Measurements from ENCODE around the gene HNRNPUL2. TPM values are rescaled to one million over a fixed set of nuclear protein-coding genes. Genes with fewer than 3 reads are reported as not detected.
A peak's percentile ranks its signal among the peaks of the same experiment; 100 is the strongest.

Gene HNRNPUL2
- total and polyA plus RNA-seq, 2 of the 8 experiments (the other 6 are each of a cell fraction or from before 2014, with no cell fraction given): 14.9 to 46.4 TPM

GRCh38 chr11:62727872-62728170 is 564 bp upstream of the HNRNPUL2 start (continued):
- no peak for TF ChIP-seq CHD7 (IDR thresholded peaks at IDR 0.05; ENCODE audit: insufficient replicate concordance, low read length)
- TF ChIP-seq KDM4A (IDR thresholded peaks at IDR 0.05; ENCODE audit: low read depth, low read length, severe bottlenecking): no peak
- TF ChIP-seq SIN3A (conservative IDR thresholded peaks at IDR 0.05 in 1 of 2, IDR thresholded peaks at IDR 0.05 in 1 of 2; ENCODE audit: low read depth in 1 of 2, low read length in 2 of 2): no peak
- no peak for TF ChIP-seq POLR2A (IDR thresholded peaks at IDR 0.05; ENCODE audit: control extremely low read depth in 1 of 2, low read depth in 2 of 2, low read length in 2 of 2)
- TF ChIP-seq TEAD4 (IDR thresholded peaks at IDR 0.05; ENCODE audit: low read depth, low read length): no peak
- no peak for TF ChIP-seq KDM1A (IDR thresholded peaks at IDR 0.05; ENCODE audit: borderline replicate concordance, low read length)
- TF ChIP-seq SIX5 (IDR thresholded peaks at IDR 0.05; ENCODE audit: low read depth, low read length): no peak
- TF ChIP-seq CHD2 (IDR thresholded peaks at IDR 0.05; ENCODE audit: low read length): peak; percentile 74
- TF ChIP-seq CHD1 (IDR thresholded peaks at IDR 0.05; ENCODE audit: low read depth, low read length): no peak
- TF ChIP-seq CEBPB (IDR thresholded peaks at IDR 0.05; ENCODE audit: low read depth, low read length): peak; percentile 65; the same call in 1 of the 2 replicates
- TF ChIP-seq EP300 (IDR thresholded peaks at IDR 0.05; ENCODE audit: borderline replicate concordance in 1 of 2, low read depth in 2 of 2, low read length in 2 of 2): no peak
- TF ChIP-seq HDAC2 (IDR thresholded peaks at IDR 0.05; ENCODE audit: borderline replicate concordance in 1 of 2, low read depth in 2 of 2, low read length in 2 of 2): no peak
- peak; percentile 95 for TF ChIP-seq SP1 (IDR thresholded peaks at IDR 0.05; ENCODE audit: low read depth, low read length)
